ENCODE data around the gene ODF4. TPM values are rescaled to one million over a fixed set of nuclear protein-coding genes. Genes with fewer than 3 reads are reported as not detected.

Gene ODF4
- total and polyA plus RNA-seq, 2 of the 4 experiments (the other 2 are of a cell fraction), result not detected

DNA sequence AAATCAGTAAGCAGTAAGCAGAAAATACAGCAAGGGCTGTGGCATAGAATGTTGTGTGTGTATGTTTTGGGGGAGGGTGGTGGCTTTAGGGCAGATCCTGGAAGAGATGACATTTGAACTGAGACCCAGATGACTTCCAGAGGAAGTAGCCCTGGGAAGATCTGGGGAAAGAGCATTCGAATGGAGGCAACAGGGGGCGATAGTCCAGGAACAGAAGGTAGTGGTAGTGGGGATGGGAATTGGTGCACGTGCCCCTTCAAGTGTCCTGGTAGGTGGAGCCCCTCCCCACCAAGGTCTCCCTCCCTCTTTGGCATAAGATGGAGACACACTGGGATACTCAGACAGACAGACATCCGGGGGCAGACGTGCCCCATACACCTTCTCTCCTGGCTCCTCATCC lies 15.5 kb upstream of the ODF4 start:
- no peaks in the 10 kb centered on the region for H3K36me3 ChIP-seq (ENCODE audit: control insufficient read depth, insufficient read depth, low read length)

More for the DNA sequence above, 15.5 kb upstream of the ODF4 start:
- dilution Hi-C loops (cut with HindIII; ENCODE audit: low sequenced_read_pairs, unreplicated experiment), result no loop called here
- no peaks in the 10 kb centered on the region for H3K79me1 ChIP-seq (ENCODE audit: low read depth in 1 of 2, low read length in 2 of 2)
- no peak overlapping the region for H2AK9ac ChIP-seq (replicated peaks; ENCODE audit: low read depth, low read length, poor library complexity)
- no peak overlapping the region for H4K91ac ChIP-seq (ENCODE audit: insufficient read depth, low read depth, low read length)
- no peak overlapping the region for H4K8ac ChIP-seq (ENCODE audit: low read depth in 2 of 2, low read length in 2 of 2)
- no peak overlapping the region for H3K9ac ChIP-seq (ENCODE audit: low read depth, low read length)
- H3K4ac ChIP-seq (ENCODE audit: low read depth, low read length), result no peak overlapping the region
- ChIA-PET CTCF (no interaction called here), POLR2A (ENCODE audit: unreplicated experiment) (no interaction called here)
- H2BK5ac ChIP-seq (ENCODE audit: low read depth, low read length, poor library complexity, severe bottlenecking), result no peak overlapping the region
- intact Hi-C loops (cut with micrococcal nuclease), result no loop called here
- H2BK120ac ChIP-seq (ENCODE audit: low read depth, low read length), result no peak overlapping the region
- 0 out of 2 replicates have a peak, but pooled peaks cover 2% of the 10 kb centered on the region for H3K9me3 ChIP-seq (ENCODE audit: control insufficient read depth, insufficient read depth, low read length)
- no peak overlapping the region for H2AFZ ChIP-seq (replicated peaks; ENCODE audit: low read length, poor library complexity)
- H3K4me1 ChIP-seq (ENCODE audit: control insufficient read depth, insufficient read depth, low read length), result peaks cover 2% of the 10 kb centered on the region; the same call in 1 of the 2 replicates
- WGBS, 2 experiments (ENCODE audit: extremely low coverage in 2 of 2, insufficient read length in 1 of 2), result no CpG with 5 or more reads among the region's 5 CpGs
- no peak overlapping the region for H3K27ac ChIP-seq (ENCODE audit: insufficient read depth, low read length)
- no peak overlapping the region for H3K4me2 ChIP-seq (ENCODE audit: low read depth, low read length)
- H3K56ac ChIP-seq (ENCODE audit: extremely low read depth, insufficient read depth, low read length), result no peak overlapping the region
- in situ Hi-C loops (cut with MboI; ENCODE audit: low sequenced_read_pairs), result loop anchor here (25.0 kb wide), 1 partner anchor 237 kb away; the partner anchor contains the start of gene ALOX12B
- no peaks in the 10 kb centered on the region for H4K20me1 ChIP-seq (ENCODE audit: insufficient read depth, low read length)
- H3K18ac ChIP-seq (ENCODE audit: low read depth, low read length), result no peak overlapping the region
- H3K14ac ChIP-seq (replicated peaks; ENCODE audit: low read depth, low read length), result no peak overlapping the region
- no peak overlapping the region for H2AK5ac ChIP-seq (ENCODE audit: low read depth, low read length)
- H2BK15ac ChIP-seq (ENCODE audit: low read depth, low read length), result no peak overlapping the region
- no peak for DNase-seq
- H3K27me3 ChIP-seq (ENCODE audit: control insufficient read depth, insufficient read depth, low read length), result peaks cover 22% of the 10 kb centered on the region; the same call in 1 of the 2 replicates
- no peaks in the 10 kb centered on the region for H3K9me1 ChIP-seq (ENCODE audit: insufficient read depth, low read length)
- H4K5ac ChIP-seq (ENCODE audit: low read depth, low read length), result no peak overlapping the region
- TF ChIP-seq, protein P1, sequence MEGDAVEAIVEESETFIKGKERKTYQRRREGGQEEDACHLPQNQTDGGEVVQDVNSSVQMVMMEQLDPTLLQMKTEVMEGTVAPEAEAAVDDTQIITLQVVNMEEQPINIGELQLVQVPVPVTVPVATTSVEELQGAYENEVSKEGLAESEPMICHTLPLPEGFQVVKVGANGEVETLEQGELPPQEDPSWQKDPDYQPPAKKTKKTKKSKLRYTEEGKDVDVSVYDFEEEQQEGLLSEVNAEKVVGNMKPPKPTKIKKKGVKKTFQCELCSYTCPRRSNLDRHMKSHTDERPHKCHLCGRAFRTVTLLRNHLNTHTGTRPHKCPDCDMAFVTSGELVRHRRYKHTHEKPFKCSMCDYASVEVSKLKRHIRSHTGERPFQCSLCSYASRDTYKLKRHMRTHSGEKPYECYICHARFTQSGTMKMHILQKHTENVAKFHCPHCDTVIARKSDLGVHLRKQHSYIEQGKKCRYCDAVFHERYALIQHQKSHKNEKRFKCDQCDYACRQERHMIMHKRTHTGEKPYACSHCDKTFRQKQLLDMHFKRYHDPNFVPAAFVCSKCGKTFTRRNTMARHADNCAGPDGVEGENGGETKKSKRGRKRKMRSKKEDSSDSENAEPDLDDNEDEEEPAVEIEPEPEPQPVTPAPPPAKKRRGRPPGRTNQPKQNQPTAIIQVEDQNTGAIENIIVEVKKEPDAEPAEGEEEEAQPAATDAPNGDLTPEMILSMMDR (conservative IDR thresholded peaks at IDR 0.05; ENCODE audit: low read depth, low read length), result no peak
- TF ChIP-seq RFX5 (IDR thresholded peaks at IDR 0.05; ENCODE audit: low read depth, low read length) (no peak), MAFK (IDR thresholded peaks at IDR 0.05; ENCODE audit: low read depth, low read length) (no peak), RCOR1 (IDR thresholded peaks at IDR 0.05; ENCODE audit: insufficient replicate concordance, low read length) (no peak), MAZ (IDR thresholded peaks at IDR 0.05; ENCODE audit: borderline replicate concordance, low read depth, low read length) (no peak), RAD21 (IDR thresholded peaks at IDR 0.05; ENCODE audit: low read length) (no peak), BHLHE40 (IDR thresholded peaks at IDR 0.05; ENCODE audit: low read depth, low read length) (no peak), MXI1 (IDR thresholded peaks at IDR 0.05; ENCODE audit: borderline replicate concordance, low read depth, low read length) (no peak), FOS (IDR thresholded peaks at IDR 0.05; ENCODE audit: low read depth, low read length) (no peak), NFE2L2 (IDR thresholded peaks at IDR 0.05; ENCODE audit: low read depth, low read length) (no peak), CEBPB (IDR thresholded peaks at IDR 0.05; ENCODE audit: low read depth, low read length) (no peak), SMC3 (IDR thresholded peaks at IDR 0.05; ENCODE audit: low read depth, low read length) (no peak), POLR2A (IDR thresholded peaks at IDR 0.05; ENCODE audit: low read depth, low read length) (no peak), CHD1 (IDR thresholded peaks at IDR 0.05; ENCODE audit: low read depth, low read length) (no peak)
- TF ChIP-seq, protein P2, sequence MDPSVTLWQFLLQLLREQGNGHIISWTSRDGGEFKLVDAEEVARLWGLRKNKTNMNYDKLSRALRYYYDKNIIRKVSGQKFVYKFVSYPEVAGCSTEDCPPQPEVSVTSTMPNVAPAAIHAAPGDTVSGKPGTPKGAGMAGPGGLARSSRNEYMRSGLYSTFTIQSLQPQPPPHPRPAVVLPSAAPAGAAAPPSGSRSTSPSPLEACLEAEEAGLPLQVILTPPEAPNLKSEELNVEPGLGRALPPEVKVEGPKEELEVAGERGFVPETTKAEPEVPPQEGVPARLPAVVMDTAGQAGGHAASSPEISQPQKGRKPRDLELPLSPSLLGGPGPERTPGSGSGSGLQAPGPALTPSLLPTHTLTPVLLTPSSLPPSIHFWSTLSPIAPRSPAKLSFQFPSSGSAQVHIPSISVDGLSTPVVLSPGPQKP (IDR thresholded peaks at IDR 0.05; ENCODE audit: borderline replicate concordance, low read depth, low read length), result no peak
- TF ChIP-seq, protein P3, sequence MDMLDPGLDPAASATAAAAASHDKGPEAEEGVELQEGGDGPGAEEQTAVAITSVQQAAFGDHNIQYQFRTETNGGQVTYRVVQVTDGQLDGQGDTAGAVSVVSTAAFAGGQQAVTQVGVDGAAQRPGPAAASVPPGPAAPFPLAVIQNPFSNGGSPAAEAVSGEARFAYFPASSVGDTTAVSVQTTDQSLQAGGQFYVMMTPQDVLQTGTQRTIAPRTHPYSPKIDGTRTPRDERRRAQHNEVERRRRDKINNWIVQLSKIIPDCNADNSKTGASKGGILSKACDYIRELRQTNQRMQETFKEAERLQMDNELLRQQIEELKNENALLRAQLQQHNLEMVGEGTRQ (IDR thresholded peaks at IDR 0.05; ENCODE audit: low read depth, low read length), result no peak
- no TSS peak for BruUV-seq (replicated peaks)
- no peak overlapping the region for H2BK20ac ChIP-seq (ENCODE audit: low read depth, low read length)
- H3K4me3 ChIP-seq (ENCODE audit: insufficient read depth, low read depth, low read length), result no peak overlapping the region
- H3K23ac ChIP-seq (ENCODE audit: low read depth, low read length), result no peak overlapping the region
- ATAC-seq (ENCODE audit: low read depth), result no peak
